DND-41 (cell line): ENCODE measurements around the gene GPX3.

Source experiments
- CTCF ChIP-seq: IDR thresholded peaks from 2 replicates; pipeline ENCODE4 v1.5.1; 2012; ENCODE audit warnings: borderline replicate concordance, low read length, moderate library complexity, mild to moderate bottlenecking; ENCODE audit not compliant: poor library complexity, severe bottlenecking; ENCODE audit errors: extremely low read depth
- EZH2 ChIP-seq: IDR thresholded peaks from 3 replicates; pipeline ENCODE4 v1.6.1; 2012; ENCODE audit warnings: borderline replicate concordance, low read depth, mild to moderate bottlenecking, moderate library complexity, low read length, inconsistent platforms; ENCODE audit not compliant: severe bottlenecking

- no peak for TF ChIP-seq EZH2
- TF ChIP-seq CTCF = no peak
These were observed 1.5 kb upstream of the GPX3 start for GRCh38 chr5:151018846-151019245.
